Measurements from ENCODE around the gene TCP1. TPM values are rescaled to one million over a fixed set of nuclear protein-coding genes. Genes with fewer than 3 reads are reported as not detected.

The TCP1 gene
- total and polyA plus RNA-seq, 2 of the 13 experiments (the other 11 are each of a cell fraction or from before 2014, with no cell fraction given) = 116 to 553 TPM

GRCh38 chr6:159790149-159790955, 950 bp upstream of the TCP1 start, which contains the start of gene MRPL18 (continued):
- TF ChIP-seq ZBTB34 (CRISPR knock-in tag; IDR thresholded peaks at IDR 0.05) (no peak; the same call in 1 of the 2 replicates), MXD3 (CRISPR knock-in tag; IDR thresholded peaks at IDR 0.05) (no peak), NFE2L2 (IDR thresholded peaks at IDR 0.05; ENCODE audit: low read length) (no peak), ZNF710 (CRISPR knock-in tag; IDR thresholded peaks at IDR 0.05; ENCODE audit: borderline replicate concordance) (no peak), SAP130 (CRISPR knock-in tag; IDR thresholded peaks at IDR 0.05; ENCODE audit: low read depth) (peak; percentile 92), ZNF672 (CRISPR knock-in tag; IDR thresholded peaks at IDR 0.05) (no peak), ZNF101 (CRISPR knock-in tag; IDR thresholded peaks at IDR 0.05; ENCODE audit: borderline replicate concordance, low read depth) (no peak), PITX1 (CRISPR knock-in tag; IDR thresholded peaks at IDR 0.05) (no peak), ZNF253 (CRISPR knock-in tag; IDR thresholded peaks at IDR 0.05; ENCODE audit: borderline replicate concordance) (no peak), PHB2 (IDR thresholded peaks at IDR 0.05; ENCODE audit: partially characterized antibody) (no peak), ZNF136 (CRISPR knock-in tag; IDR thresholded peaks at IDR 0.05; ENCODE audit: low read depth) (peak; percentile 75; the same call in 1 of the 2 replicates), ZNF326 (CRISPR knock-in tag; IDR thresholded peaks at IDR 0.05; ENCODE audit: borderline replicate concordance) (no peak), ZSCAN20 (CRISPR knock-in tag; IDR thresholded peaks at IDR 0.05; ENCODE audit: borderline replicate concordance) (0 out of 2 replicates have a peak, but pooled peaks have one; percentile 16), KLF12 (CRISPR knock-in tag; IDR thresholded peaks at IDR 0.05; ENCODE audit: borderline replicate concordance) (no peak; the same call in 1 of the 2 replicates), YEATS4 (CRISPR knock-in tag; IDR thresholded peaks at IDR 0.05; ENCODE audit: borderline replicate concordance) (peak; percentile 54), MATR3 (CRISPR knock-in tag; IDR thresholded peaks at IDR 0.05) (no peak), NR2C2 (CRISPR knock-in tag; IDR thresholded peaks at IDR 0.05; ENCODE audit: borderline replicate concordance) (peak; percentile 97), ZNF746 (CRISPR knock-in tag; IDR thresholded peaks at IDR 0.05) (peak; percentile 35; the same call in 1 of the 2 replicates), ELK4 (CRISPR knock-in tag; IDR thresholded peaks at IDR 0.05; ENCODE audit: borderline replicate concordance) (no peak), ZNF619 (CRISPR knock-in tag; IDR thresholded peaks at IDR 0.05) (no peak; the same call in 1 of the 2 replicates), ZNF883 (CRISPR knock-in tag; IDR thresholded peaks at IDR 0.05; ENCODE audit: not compliant biosample characterization) (no peak), ZNF329 (CRISPR knock-in tag; IDR thresholded peaks at IDR 0.05; ENCODE audit: low read depth) (no peak), NR2F2 (IDR thresholded peaks at IDR 0.05; ENCODE audit: borderline replicate concordance, low read depth) (no peak), ZNF644 (CRISPR knock-in tag; IDR thresholded peaks at IDR 0.05; ENCODE audit: low read depth) (no peak), KMT2B (CRISPR knock-in tag; IDR thresholded peaks at IDR 0.05) (peak; percentile 58; the same call in 1 of the 2 replicates), JDP2 (CRISPR knock-in tag; IDR thresholded peaks at IDR 0.05; ENCODE audit: borderline replicate concordance) (no peak)

All from HepG2 (cell line).